ENCODE measurements around the gene CDKN1C.

GRCh38 chr11:2886936-2887335 lies 1.4 kb upstream of the CDKN1C start:
- TF ChIP-seq CTCF (conservative IDR thresholded peaks at IDR 0.05 in 1 of 2, IDR thresholded peaks at IDR 0.05 in 1 of 2; ENCODE audit: low read depth in 1 of 2, low read length in 2 of 2) (no peak), EZH2 (IDR thresholded peaks at IDR 0.05; ENCODE audit: low read length, missing control alignments) (no peak)

Data from fibroblast of lung (primary cell).